Jurkat, Clone E6-1 (cell line): ENCODE data around the gene VAC14.
A peak's percentile ranks its signal among the peaks of the same experiment; 100 is the strongest.

ENCODE experiments used
- DNase-seq: peaks from one replicate; pipeline ENCODE4 v3.0.0-alpha.2; 2011; ENCODE audit warnings: low read depth, low spot score
- H3K4me3 ChIP-seq: 2 replicates; pipeline ENCODE4 v1.5.1; 2011; ENCODE audit warnings: mild to moderate bottlenecking, low read length, control low read depth, moderate library complexity

VAC14 gene

GRCh38 chr16:70661534-70661917, 139.4 kb downstream of the VAC14 start:
- H3K4me3 ChIP-seq = no peak overlapping the region
- no peak for DNase-seq

GRCh38 chr16:70660672-70661350, 140.1 kb downstream of the VAC14 start:
- H3K4me3 ChIP-seq = no peak overlapping the region
- no peak for DNase-seq

- H3K4me3 ChIP-seq = no peak overlapping the region
- DNase-seq = no peak
Measured at GRCh38 chr16:70659953-70660671, 140.8 kb downstream of the VAC14 start.

GRCh38 chr16:70659546-70659945, 141.4 kb downstream of the VAC14 start:
- no peak overlapping the region for H3K4me3 ChIP-seq
- no peak for DNase-seq

GRCh38 chr16:70658921-70659320, 142.0 kb downstream of the VAC14 start:
- no peak for DNase-seq
- H3K4me3 ChIP-seq = no peak overlapping the region

GRCh38 chr16:70657956-70658355, 143.0 kb downstream of the VAC14 start:
- no peak for DNase-seq
- no peak overlapping the region for H3K4me3 ChIP-seq

- no peak overlapping the region for H3K4me3 ChIP-seq
- DNase-seq = no peak
Measured at GRCh38 chr16:70656712-70657263, 144.2 kb downstream of the VAC14 start.

- H3K4me3 ChIP-seq = no peak overlapping the region
- no peak for DNase-seq
Measured at GRCh38 chr16:70656065-70656711, 144.8 kb downstream of the VAC14 start.

- H3K4me3 ChIP-seq = peak overlapping the region; percentile 18
- DNase-seq = peak; percentile 66
Measured at GRCh38 chr16:70653809-70654771, 146.9 kb downstream of the VAC14 start.

- DNase-seq = no peak
- H3K4me3 ChIP-seq = no peak overlapping the region
Measured at GRCh38 chr16:70653406-70653805, 147.6 kb downstream of the VAC14 start.

GRCh38 chr16:70652322-70652721, 148.6 kb downstream of the VAC14 start:
- no peak overlapping the region for H3K4me3 ChIP-seq
- no peak for DNase-seq

GRCh38 chr16:70651524-70651923, 149.4 kb downstream of the VAC14 start:
- DNase-seq = no peak
- H3K4me3 ChIP-seq = no peak overlapping the region

GRCh38 chr16:70650216-70650615, 150.7 kb downstream of the VAC14 start:
- DNase-seq = no peak
- no peak overlapping the region for H3K4me3 ChIP-seq

- DNase-seq = no peak
- H3K4me3 ChIP-seq = no peak overlapping the region
Measured at GRCh38 chr16:70649300-70649699, 151.7 kb downstream of the VAC14 start.

GRCh38 chr16:70648606-70649005, 152.4 kb downstream of the VAC14 start:
- H3K4me3 ChIP-seq = no peak overlapping the region
- DNase-seq = no peak

- no peak for DNase-seq
- H3K4me3 ChIP-seq = no peak overlapping the region
Measured at GRCh38 chr16:70647441-70648359, 153.3 kb downstream of the VAC14 start.

- no peak within 1 kb of the TSS for H3K4me3 ChIP-seq
- no peak for DNase-seq
Measured at GRCh38 chr16:70646260-70647241, 154.4 kb downstream of the VAC14 start, which contains the start of gene IL34. IL34 (plus strand) TSS chr16:70646559; CDS start chr16:70646948, 389 bp downstream.
